Ishikawa (cell line): ENCODE results near the gene MYO5B.

Experiments used
- FOXM1 ChIP-seq: IDR thresholded peaks from 2 replicates; pipeline ENCODE4 v1.6.1; 2012; ENCODE audit warnings: low read depth, borderline replicate concordance
- RAD21 ChIP-seq: IDR thresholded peaks from 2 replicates; pipeline ENCODE4 v1.6.1; 2012; ENCODE audit warnings: low read depth
- TAF1 ChIP-seq: IDR thresholded peaks from 2 replicates; pipeline ENCODE4 v1.6.1; 2012; ENCODE audit warnings: low read depth, mild to moderate bottlenecking
- TEAD4 ChIP-seq: IDR thresholded peaks from 2 replicates; pipeline ENCODE4 v1.6.1; 2012
- TF ChIP-seq, protein P1 (sequence below): IDR thresholded peaks from 2 replicates; pipeline ENCODE4 v1.6.1; 2012

DNA sequence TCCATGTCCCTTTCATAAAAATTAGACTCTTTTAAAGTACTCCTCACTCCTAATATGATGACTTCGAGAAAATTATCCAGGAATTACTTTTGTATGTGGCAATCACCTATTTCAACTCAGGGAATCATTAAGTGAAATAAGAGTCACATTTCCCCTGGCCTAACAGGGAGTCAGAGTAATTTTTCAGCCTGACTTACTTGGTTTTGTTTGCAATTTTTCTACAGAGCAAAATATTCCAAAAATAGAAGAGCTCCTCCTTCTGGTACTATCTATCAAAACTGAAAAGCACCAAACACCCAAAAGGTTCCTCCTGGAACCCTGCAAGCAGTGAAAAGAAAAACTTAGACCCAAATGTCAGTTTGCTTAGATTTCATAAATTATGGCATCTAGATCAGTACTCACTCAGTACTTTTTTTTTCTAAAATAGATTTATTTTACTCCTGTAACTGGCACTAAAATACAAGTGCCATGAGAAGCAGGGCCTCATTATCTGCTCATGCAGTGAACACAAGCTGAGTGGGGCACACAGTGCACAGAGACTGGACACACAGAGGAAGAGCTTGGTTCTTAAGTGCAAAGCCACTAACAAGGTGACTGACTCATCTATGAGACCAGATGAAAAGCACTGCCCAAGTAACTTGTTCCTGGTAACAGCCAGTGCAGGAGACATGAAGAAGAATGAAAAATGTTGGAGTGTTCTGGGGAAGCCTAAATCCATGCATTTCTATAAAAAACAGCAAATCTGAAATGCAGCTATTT lies 410.3 kb downstream of the MYO5B start:
- TF ChIP-seq FOXM1 (no peak), TEAD4 (no peak), TAF1 (no peak), RAD21 (peak; percentile 25; the same call in 1 of the 2 replicates)
- TF ChIP-seq, protein P1, sequence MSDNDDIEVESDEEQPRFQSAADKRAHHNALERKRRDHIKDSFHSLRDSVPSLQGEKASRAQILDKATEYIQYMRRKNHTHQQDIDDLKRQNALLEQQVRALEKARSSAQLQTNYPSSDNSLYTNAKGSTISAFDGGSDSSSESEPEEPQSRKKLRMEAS = no peak
